ENCODE measurements around the gene ZMIZ1.

Gene ZMIZ1

GRCh38 chr10:79027147-79028055, 41.4 kb upstream of the ZMIZ1 start:
- TF ChIP-seq CTCF (IDR thresholded peaks at IDR 0.05; ENCODE audit: extremely low read depth, missing control alignments), result no peak
- DNase-seq (ENCODE audit: low spot score), result no peak

- TF ChIP-seq CTCF (IDR thresholded peaks at IDR 0.05; ENCODE audit: extremely low read depth, missing control alignments), result no peak
- DNase-seq (ENCODE audit: low spot score), result no peak
Measured at GRCh38 chr10:79028056-79028430, 40.7 kb upstream of the ZMIZ1 start.

- TF ChIP-seq CTCF (IDR thresholded peaks at IDR 0.05; ENCODE audit: extremely low read depth, missing control alignments), result no peak
- DNase-seq (ENCODE audit: low spot score), result no peak
Measured at GRCh38 chr10:79028451-79029010, 40.2 kb upstream of the ZMIZ1 start.

GRCh38 chr10:79029478-79030390, 39.0 kb upstream of the ZMIZ1 start:
- no peak for DNase-seq (ENCODE audit: low spot score)
- TF ChIP-seq CTCF (IDR thresholded peaks at IDR 0.05; ENCODE audit: extremely low read depth, missing control alignments), result no peak

- no peak for TF ChIP-seq CTCF (IDR thresholded peaks at IDR 0.05; ENCODE audit: extremely low read depth, missing control alignments)
- no peak for DNase-seq (ENCODE audit: low spot score)
Measured at GRCh38 chr10:79030705-79031104, 38.1 kb upstream of the ZMIZ1 start.

- no peak for DNase-seq (ENCODE audit: low spot score)
- TF ChIP-seq CTCF (IDR thresholded peaks at IDR 0.05; ENCODE audit: extremely low read depth, missing control alignments), result no peak
Measured at GRCh38 chr10:79031723-79032122, 37.0 kb upstream of the ZMIZ1 start.
